NCI-H82 treated with DMSO at 0.1 percent for 48 hours (cell line): ENCODE measurements around the gene ARHGAP22.

Source experiments
- DNase-seq: peaks from one replicate; lab custom pipeline; 2025; ENCODE audit not compliant: unreplicated experiment; lab: John Stamatoyannopoulos, UW

The ARHGAP22 gene

GRCh38 chr10:48555310-48556042 lies 49.4 kb downstream of the ARHGAP22 start:
- no peak for DNase-seq

- no peak for DNase-seq
Measured at GRCh38 chr10:48554656-48555055, 50.2 kb downstream of the ARHGAP22 start.

GRCh38 chr10:48554246-48554645 lies 50.6 kb downstream of the ARHGAP22 start:
- DNase-seq: no peak

- DNase-seq: no peak
Measured at GRCh38 chr10:48552946-48553564, 51.8 kb downstream of the ARHGAP22 start.

GRCh38 chr10:48551861-48552591 lies 52.8 kb downstream of the ARHGAP22 start:
- peak; percentile 59 for DNase-seq

- no peak for DNase-seq
Measured at GRCh38 chr10:48550977-48551376, 53.9 kb downstream of the ARHGAP22 start.

GRCh38 chr10:48550071-48550691 lies 54.7 kb downstream of the ARHGAP22 start:
- no peak for DNase-seq

GRCh38 chr10:48549236-48549635 lies 55.6 kb downstream of the ARHGAP22 start:
- no peak for DNase-seq

- DNase-seq: no peak
Measured at GRCh38 chr10:48548531-48549135, 56.2 kb downstream of the ARHGAP22 start.

GRCh38 chr10:48547981-48548380 lies 56.9 kb downstream of the ARHGAP22 start:
- no peak for DNase-seq

- DNase-seq: no peak
Measured at GRCh38 chr10:48547061-48547895, 57.6 kb downstream of the ARHGAP22 start.

GRCh38 chr10:48545462-48546145 lies 59.3 kb downstream of the ARHGAP22 start:
- DNase-seq: no peak

GRCh38 chr10:48543182-48543844 lies 61.6 kb downstream of the ARHGAP22 start:
- DNase-seq: no peak

- DNase-seq: no peak
Measured at GRCh38 chr10:48542471-48543181, 62.2 kb downstream of the ARHGAP22 start.

GRCh38 chr10:48541144-48541795 lies 63.6 kb downstream of the ARHGAP22 start:
- no peak for DNase-seq

GRCh38 chr10:48538611-48539010 lies 66.3 kb downstream of the ARHGAP22 start:
- DNase-seq: no peak

GRCh38 chr10:48536916-48537890 lies 67.7 kb downstream of the ARHGAP22 start:
- no peak for DNase-seq
